CD4-positive, alpha-beta T cell (primary cell): ENCODE measurements around the gene CKMT2. TPM values are rescaled to one million over a fixed set of nuclear protein-coding genes. Genes with fewer than 3 reads are reported as not detected.
"Not testable (repeated sequence)": the region's sequence is repeated elsewhere in the genome, so short reads cannot be mapped to it uniquely, and the experiment has no call there.

ENCODE experiments used
- ATAC-seq: fragments of 200-7000 bp; cut with Tn5 transposase; one replicate; pipeline ENCODE4 v1.10.0; 2022; ENCODE audit warnings: mild to moderate bottlenecking; ENCODE audit not compliant: poor library complexity
- CTCF ChIA-PET: fragments of 350-600 bp; sonication (Branson Sonifier 250); formaldehyde crosslinking; loops from one replicate; lab custom pipeline; 2021; ENCODE audit warnings: antibody characterized with exemption, inconsistent platforms; lab: Charles Lee
- POLR2A ChIA-PET: fragments of 350-600 bp; sonication (Branson Sonifier 250); formaldehyde crosslinking; loops from one replicate; lab custom pipeline; 2021; ENCODE audit warnings: antibody characterized with exemption, inconsistent platforms; lab: Charles Lee
- DNase-seq, 14 experiments: peaks; one replicate each; pipeline ENCODE4 v3.0.0-alpha.2; 2013 to 2020; ENCODE audit warnings: mixed read lengths in 2 of 14
- H3K27ac ChIP-seq, 2 donors: one replicate each; pipeline versions ENCODE4 v1.5.1 to v1.7.0; 2013; ENCODE audit warnings: low read length in 2 of 2, low read depth in 1 of 2, mild to moderate bottlenecking in 1 of 2
- H3K27me3 ChIP-seq, 2 experiments: 1 replicate in 1 of 2; 2 replicates in 1 of 2; pipeline versions ENCODE4 v1.6.1 to v1.7.0; 2013; ENCODE audit warnings: low read length in 2 of 2, control low read depth in 1 of 2, mild to moderate bottlenecking in 1 of 2, moderate library complexity in 1 of 2; ENCODE audit not compliant: insufficient read depth in 2 of 2, control insufficient read depth in 1 of 2
- H3K36me3 ChIP-seq: one replicate; pipeline ENCODE4 v1.6.1; 2013; ENCODE audit warnings: low read length, control low read depth; ENCODE audit not compliant: insufficient read depth
- H3K4me1 ChIP-seq: one replicate; pipeline ENCODE4 v1.6.1; 2013; ENCODE audit warnings: low read length, control low read depth; ENCODE audit not compliant: insufficient read depth
- H3K4me3 ChIP-seq: one replicate; pipeline ENCODE4 v1.5.1; 2013; ENCODE audit warnings: mild to moderate bottlenecking, low read length, moderate library complexity
- H3K9me3 ChIP-seq, 2 experiments: 1 replicate in 1 of 2; 2 replicates in 1 of 2; pipeline versions ENCODE4 v1.6.1 to v1.7.0; 2013; ENCODE audit warnings: low read length in 2 of 2, mild to moderate bottlenecking in 2 of 2, control low read depth in 1 of 2, moderate library complexity in 1 of 2; ENCODE audit not compliant: control insufficient read depth in 1 of 2, insufficient read depth in 1 of 2
- H3K27ac Mint-ChIP-seq: one replicate; pipeline ENCODE4 v1.8.0; 2020; ENCODE audit warnings: mixed read lengths
- H3K27me3 Mint-ChIP-seq: one replicate; pipeline ENCODE4 v1.8.0; 2021; ENCODE audit warnings: mixed read lengths
- H3K36me3 Mint-ChIP-seq: one replicate; pipeline ENCODE4 v1.8.0; 2021; ENCODE audit warnings: low read depth, mixed read lengths
- H3K4me1 Mint-ChIP-seq: one replicate; pipeline ENCODE4 v1.8.0; 2021; ENCODE audit warnings: low read depth, mixed read lengths
- H3K4me3 Mint-ChIP-seq: one replicate; pipeline ENCODE4 v1.8.0; 2020; ENCODE audit warnings: mild to moderate bottlenecking, mixed read lengths
- H3K9me3 Mint-ChIP-seq: one replicate; pipeline ENCODE4 v1.8.0; 2020; ENCODE audit warnings: mixed read lengths
- CTCF ChIP-seq: fragments of 200-600 bp; IDR thresholded peaks from one replicate; pipeline ENCODE4 v1.8.0; 2022; ENCODE audit warnings: antibody characterized with exemption, mild to moderate bottlenecking
- intact Hi-C, 2 experiments: fragments of 100-400 bp; cut with DNase I in 1 of 2; cut with micrococcal nuclease in 1 of 2; formaldehyde crosslinking; loops; one replicate each; pipeline versions ENCODE4 v1.15.1 to v1.9.0; 2023 to 2025; cut with DNase I, micrococcal nuclease
- total RNA-seq, 174 experiments: library from RNA in 2 of 174; stranded (reverse) in 2 of 174; gene quantifications; one replicate each; pipeline ENCODE4 v1.2.3 and lab custom pipeline; 2021 to 2026

CKMT2 gene
- total RNA-seq, 2 experiments from 2014 or later: 0.17 to 0.27 TPM

GRCh38 chr5:81269751-81270393, 36.8 kb downstream of the CKMT2 start:
- H3K4me1 Mint-ChIP-seq: peaks cover 14% of the 10 kb centered on the region
- Histone ChIP-seq H3K4me3 (no peak overlapping the region), H3K27ac (no peak overlapping the region), H3K4me1 (peaks cover 4% of the 10 kb centered on the region), H3K27me3 (no peaks in the 10 kb centered on the region), H3K9me3 (peaks cover 5 to 9% of the 10 kb centered on the region in 2 experiments), H3K36me3 (no peaks in the 10 kb centered on the region)
- no peak for DNase-seq
- H3K4me3 Mint-ChIP-seq: no peak overlapping the region
- H3K27me3 Mint-ChIP-seq: no peaks in the 10 kb centered on the region
- intact Hi-C loops: no loop called here
- POLR2A ChIA-PET: no interaction called here
- TF ChIP-seq CTCF: no peak
- no peak for ATAC-seq
- H3K9me3 Mint-ChIP-seq: peaks cover 24% of the 10 kb centered on the region
- H3K36me3 Mint-ChIP-seq: peaks cover 71% of the 10 kb centered on the region
- CTCF ChIA-PET: no interaction called here
- H3K27ac Mint-ChIP-seq: no peak overlapping the region

- POLR2A ChIA-PET, intact Hi-C loops, H3K4me3 ChIP-seq, H3K27ac Mint-ChIP-seq, H3K27ac ChIP-seq, H3K27me3 ChIP-seq, CTCF ChIA-PET, H3K9me3 ChIP-seq, ATAC-seq, DNase-seq, H3K4me3 Mint-ChIP-seq, H3K4me1 ChIP-seq, H3K36me3 ChIP-seq, H3K27me3 Mint-ChIP-seq: not testable (repeated sequence)
- peaks cover 17% of the 10 kb centered on the region for H3K4me1 Mint-ChIP-seq
- peaks cover 24% of the 10 kb centered on the region for H3K9me3 Mint-ChIP-seq
- H3K36me3 Mint-ChIP-seq: peaks cover 71% of the 10 kb centered on the region
Measured at GRCh38 chr5:81270394-81271027, 37.4 kb downstream of the CKMT2 start.

GRCh38 chr5:81283976-81284375, 50.9 kb downstream of the CKMT2 start:
- Mint-ChIP-seq H3K27ac (no peak overlapping the region), H3K4me1 (peaks cover 16% of the 10 kb centered on the region), H3K9me3 (no peaks in the 10 kb centered on the region), H3K36me3 (peaks cover 37% of the 10 kb centered on the region), H3K27me3 (no peaks in the 10 kb centered on the region), H3K4me3 (no peak overlapping the region)
- ChIA-PET POLR2A (no interaction called here), CTCF (no interaction called here)
- no peaks in the 10 kb centered on the region for H3K9me3 ChIP-seq
- H3K4me3 ChIP-seq: no peak overlapping the region
- H3K36me3 ChIP-seq: no peaks in the 10 kb centered on the region
- peaks cover 4% of the 10 kb centered on the region for H3K4me1 ChIP-seq
- intact Hi-C loops: no loop called here
- no peak for TF ChIP-seq CTCF
- DNase-seq: no peak
- no peak for ATAC-seq
- H3K27me3 ChIP-seq: no peaks in the 10 kb centered on the region
- no peak overlapping the region for H3K27ac ChIP-seq
